Measurements from ENCODE around the gene UQCRQ. TPM values are rescaled to one million over a fixed set of nuclear protein-coding genes. Genes with fewer than 3 reads are reported as not detected.

The UQCRQ gene
- total RNA-seq, 1 experiment from 2014 or later, result 306 TPM

GRCh38 chr5:132840896-132841295, 25.5 kb upstream of the UQCRQ start:
- no peak overlapping the region for H3K14ac ChIP-seq (ENCODE audit: insufficient read depth, low read length)
- no peaks in the 10 kb centered on the region for H3K9me3 ChIP-seq (ENCODE audit: control insufficient read depth, low read depth, low read length)
- no peaks in the 10 kb centered on the region for H3K79me2 ChIP-seq (ENCODE audit: insufficient read depth, low read length)
- H3K23me2 ChIP-seq (ENCODE audit: insufficient read length, low read depth, low read length, poor library complexity, severe bottlenecking), result no peaks in the 10 kb centered on the region
- Mint-ChIP-seq H3K9me3 (no peaks in the 10 kb centered on the region), H3K27ac (no peak overlapping the region), H3K27me3 (ENCODE audit: low read depth) (peaks cover 2% of the 10 kb centered on the region), H3K4me3 (no peak overlapping the region), H3K4me1 (no peaks in the 10 kb centered on the region; a peak in 1 of 4 replicates), H3K36me3 (ENCODE audit: insufficient read depth in 1 of 3, low read depth in 3 of 3) (no peaks in the 10 kb centered on the region)
- no peak overlapping the region for H2BK5ac ChIP-seq (ENCODE audit: insufficient read length, low read length)
- no peak overlapping the region for H3K56ac ChIP-seq (ENCODE audit: insufficient read length, low read depth, low read length)
- no peak for TF ChIP-seq CTCF (conservative IDR thresholded peaks at IDR 0.05)
- H3K9ac ChIP-seq (ENCODE audit: extremely low read depth, insufficient read length, low read length), result no peak overlapping the region
- no peak overlapping the region for H3K18ac ChIP-seq (ENCODE audit: insufficient read length, low read depth, low read length)
- H2BK15ac ChIP-seq (ENCODE audit: low read depth, low read length), result no peak overlapping the region
- no peak for DNase-seq
- H3T11ph ChIP-seq (ENCODE audit: low read length), result no peak overlapping the region
- no peaks in the 10 kb centered on the region for H3K27me3 ChIP-seq (ENCODE audit: insufficient read depth, low read length)
- H4K8ac ChIP-seq (replicated peaks; ENCODE audit: insufficient read length, low read depth, low read length), result no peak overlapping the region
- no peak overlapping the region for H3K27ac ChIP-seq (ENCODE audit: insufficient read length, low read depth, low read length)
- H3K4ac ChIP-seq (ENCODE audit: low read depth, low read length), result no peak overlapping the region
- H4K5ac ChIP-seq (ENCODE audit: insufficient read length, low read depth, low read length), result no peak overlapping the region
- no peaks in the 10 kb centered on the region for H4K20me1 ChIP-seq (ENCODE audit: control insufficient read depth, insufficient read depth, insufficient read length)
- no peak overlapping the region for H2BK120ac ChIP-seq (ENCODE audit: low read depth, low read length, poor library complexity, severe bottlenecking)
- H3K79me1 ChIP-seq (ENCODE audit: insufficient read depth, low read depth, low read length, poor library complexity, severe bottlenecking), result no peaks in the 10 kb centered on the region
- H2AFZ ChIP-seq (ENCODE audit: low read length), result no peak overlapping the region
- H2AK5ac ChIP-seq (ENCODE audit: insufficient read length, low read length), result no peak overlapping the region
- H2BK12ac ChIP-seq (ENCODE audit: insufficient read length, low read depth, low read length), result no peak overlapping the region
- H3K23ac ChIP-seq (ENCODE audit: insufficient read length, low read depth, low read length), result no peak overlapping the region
- no peak overlapping the region for H3K4me2 ChIP-seq (ENCODE audit: insufficient read depth, insufficient read length, low read length)
- no peak overlapping the region for H2BK20ac ChIP-seq (ENCODE audit: low read depth, low read length, poor library complexity, severe bottlenecking)
- no peaks in the 10 kb centered on the region for H3K4me1 ChIP-seq (ENCODE audit: insufficient read depth, low read length)
- H4K91ac ChIP-seq (ENCODE audit: insufficient read length, low read depth, low read length), result no peak overlapping the region
- no CpG with 5 or more reads among the region's 1 CpG for WGBS (ENCODE audit: extremely low coverage, insufficient read length, low lambda C conversion rate)

Data from H9 (cell line).